Mesendoderm (in vitro differentiated cells): ENCODE results near the gene FCER1G.

Experiments used
- DNase-seq: peaks from one replicate; pipeline ENCODE4 v3.0.0; 2013
- H2AK5ac ChIP-seq: 2 replicates; pipeline ENCODE4 v1.6.1; 2013; ENCODE audit warnings: low read length, inconsistent platforms
- H2BK120ac ChIP-seq: 2 replicates; pipeline ENCODE4 v1.6.1; 2013; ENCODE audit warnings: low read depth, mild to moderate bottlenecking, low read length, moderate library complexity, mixed read lengths
- H2BK15ac ChIP-seq: replicated peaks from 2 replicates; pipeline ENCODE4 v1.6.1; 2013; ENCODE audit warnings: low read depth, mild to moderate bottlenecking, moderate library complexity
- H2BK5ac ChIP-seq: 2 replicates; pipeline ENCODE4 v1.6.1; 2013; ENCODE audit warnings: low read length, inconsistent platforms
- H3K18ac ChIP-seq: 2 replicates; pipeline ENCODE4 v1.6.1; 2013; ENCODE audit warnings: mild to moderate bottlenecking, low read length, mixed read lengths
- H3K23ac ChIP-seq: one replicate; pipeline ENCODE4 v1.6.1; 2013; ENCODE audit warnings: low read length
- H3K27ac ChIP-seq: 2 replicates; pipeline ENCODE4 v1.5.1; 2013; ENCODE audit warnings: low read depth, mild to moderate bottlenecking, inconsistent platforms, low read length, moderate library complexity
- H3K27me3 ChIP-seq: 2 replicates; pipeline ENCODE4 v1.6.1; 2013; ENCODE audit warnings: low read length, control low read depth, mild to moderate bottlenecking, inconsistent platforms; ENCODE audit not compliant: insufficient read depth, poor library complexity
- H3K36me3 ChIP-seq: 2 replicates; pipeline ENCODE4 v1.6.1; 2013; ENCODE audit warnings: low read length, inconsistent platforms; ENCODE audit not compliant: control insufficient read depth, insufficient read depth
- H3K4ac ChIP-seq: one replicate; pipeline ENCODE4 v1.6.1; 2013; ENCODE audit warnings: low read depth, mild to moderate bottlenecking, low read length, moderate library complexity
- H3K4me1 ChIP-seq: 2 replicates; pipeline ENCODE4 v1.6.1; 2013; ENCODE audit warnings: low read depth, low read length, inconsistent platforms; ENCODE audit not compliant: control insufficient read depth
- H3K4me2 ChIP-seq: 2 replicates; pipeline ENCODE4 v1.6.1; 2013; ENCODE audit warnings: low read length
- H3K4me3 ChIP-seq: 2 replicates; pipeline ENCODE4 v1.5.1; 2013; ENCODE audit warnings: mild to moderate bottlenecking, low read length
- H3K56ac ChIP-seq: one replicate; pipeline ENCODE4 v1.6.1; 2013; ENCODE audit warnings: low read length
- H3K79me1 ChIP-seq: 2 replicates; pipeline ENCODE4 v1.6.1; 2013; ENCODE audit warnings: low read length, inconsistent platforms
- H3K79me2 ChIP-seq: 2 replicates; pipeline ENCODE4 v1.6.1; 2013; ENCODE audit warnings: mild to moderate bottlenecking, low read length; ENCODE audit not compliant: control insufficient read depth, insufficient read depth
- H3K9ac ChIP-seq: 2 replicates; pipeline ENCODE4 v1.6.1; 2013; ENCODE audit warnings: low read length, inconsistent platforms
- H4K5ac ChIP-seq: one replicate; pipeline ENCODE4 v1.6.1; 2013; ENCODE audit warnings: low read length
- H4K8ac ChIP-seq: one replicate; pipeline ENCODE4 v1.6.1; 2013; ENCODE audit warnings: low read depth, mild to moderate bottlenecking, control low read depth, low read length, moderate library complexity
- WGBS: extraction: QIAGEN DNeasy Blood & Tissue Kit; methylation state at CpG from one replicate; pipeline ENCODE4 v1.1.7; 2013; ENCODE audit warnings: low lambda C conversion rate, missing lambda C conversion rate; ENCODE audit not compliant: insufficient coverage; ENCODE audit errors: extremely low coverage; 5-methylcytosine and 5-hydroxymethylcytosine counted together

Gene FCER1G

DNA sequence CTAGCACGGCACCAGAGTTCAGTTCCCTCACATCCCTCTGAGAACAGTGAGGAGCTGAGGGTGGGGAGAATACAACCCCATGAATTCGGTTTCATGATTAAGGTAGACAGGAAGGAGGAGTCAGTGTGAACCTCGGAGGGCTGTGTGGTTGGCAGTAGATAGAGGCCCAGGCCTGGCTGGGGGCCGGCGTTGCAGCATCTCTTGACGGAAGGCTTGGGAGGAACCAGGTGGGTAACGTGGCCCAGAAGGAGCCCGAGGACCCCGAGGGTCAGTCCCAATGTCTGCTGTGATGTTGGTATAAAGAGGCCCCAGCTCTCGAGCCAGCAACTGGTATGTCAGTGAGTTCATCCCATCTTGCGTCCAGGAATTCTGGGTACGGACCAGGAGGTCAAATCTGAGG, 43.4 kb upstream of the FCER1G start:
- no peak overlapping the region for H4K8ac ChIP-seq
- no peak overlapping the region for H3K27ac ChIP-seq
- no peak overlapping the region for H3K4ac ChIP-seq
- H4K5ac ChIP-seq = no peak overlapping the region
- H2AK5ac ChIP-seq = no peak overlapping the region
- H3K9ac ChIP-seq = no peak overlapping the region
- H3K27me3 ChIP-seq = no peaks in the 10 kb centered on the region
- H3K4me1 ChIP-seq = peaks cover 4% of the 10 kb centered on the region
- WGBS = no CpG with 5 or more reads among the region's 12 CpGs
- peaks cover 4% of the 10 kb centered on the region for H3K79me2 ChIP-seq
- H3K23ac ChIP-seq = no peak overlapping the region
- no peak overlapping the region for H3K4me2 ChIP-seq
- H2BK120ac ChIP-seq = no peak overlapping the region
- H3K79me1 ChIP-seq = peaks cover 6% of the 10 kb centered on the region
- no peak overlapping the region for H2BK5ac ChIP-seq
- no peak overlapping the region for H3K4me3 ChIP-seq
- H3K56ac ChIP-seq = no peak overlapping the region
- no peak overlapping the region for H2BK15ac ChIP-seq
- H3K18ac ChIP-seq = no peak overlapping the region
- H3K36me3 ChIP-seq = peaks cover 10% of the 10 kb centered on the region
- no peak for DNase-seq

GRCh38 chr1:161172349-161172748, 42.7 kb upstream of the FCER1G start:
- no peak overlapping the region for H3K18ac ChIP-seq
- H3K27ac ChIP-seq = no peak overlapping the region
- no peak overlapping the region for H3K56ac ChIP-seq
- no peaks in the 10 kb centered on the region for H3K27me3 ChIP-seq
- no peak overlapping the region for H4K8ac ChIP-seq
- H2BK15ac ChIP-seq = no peak overlapping the region
- peaks cover 6% of the 10 kb centered on the region for H3K79me1 ChIP-seq
- peaks cover 4% of the 10 kb centered on the region for H3K79me2 ChIP-seq
- no peak for DNase-seq
- H3K4ac ChIP-seq = no peak overlapping the region
- no peak overlapping the region for H3K9ac ChIP-seq
- no peak overlapping the region for H2AK5ac ChIP-seq
- H4K5ac ChIP-seq = no peak overlapping the region
- H3K4me1 ChIP-seq = peaks cover 4% of the 10 kb centered on the region
- H2BK5ac ChIP-seq = no peak overlapping the region
- WGBS = no CpG with 5 or more reads among the region's 1 CpG
- H3K4me3 ChIP-seq = no peak overlapping the region
- H3K36me3 ChIP-seq = peaks cover 10% of the 10 kb centered on the region
- H3K4me2 ChIP-seq = no peak overlapping the region
- no peak overlapping the region for H3K23ac ChIP-seq
- no peak overlapping the region for H2BK120ac ChIP-seq

GRCh38 chr1:161172776-161173376, 42.2 kb upstream of the FCER1G start:
- Histone ChIP-seq H2BK15ac (no peak overlapping the region), H3K27me3 (no peaks in the 10 kb centered on the region), H3K4me1 (peaks cover 5% of the 10 kb centered on the region), H2BK5ac (no peak overlapping the region), H3K79me1 (peaks cover 6% of the 10 kb centered on the region), H4K8ac (no peak overlapping the region), H3K27ac (no peak overlapping the region), H2BK120ac (no peak overlapping the region), H3K4me2 (no peak overlapping the region), H3K36me3 (peaks cover 10% of the 10 kb centered on the region), H2AK5ac (no peak overlapping the region), H3K56ac (no peak overlapping the region), H4K5ac (no peak overlapping the region), H3K4ac (no peak overlapping the region), H3K9ac (no peak overlapping the region), H3K4me3 (no peak overlapping the region), H3K18ac (no peak overlapping the region), H3K79me2 (peaks cover 4% of the 10 kb centered on the region), H3K23ac (no peak overlapping the region)
- WGBS = no CpG with 5 or more reads among the region's 4 CpGs
- DNase-seq = no peak

DNA sequence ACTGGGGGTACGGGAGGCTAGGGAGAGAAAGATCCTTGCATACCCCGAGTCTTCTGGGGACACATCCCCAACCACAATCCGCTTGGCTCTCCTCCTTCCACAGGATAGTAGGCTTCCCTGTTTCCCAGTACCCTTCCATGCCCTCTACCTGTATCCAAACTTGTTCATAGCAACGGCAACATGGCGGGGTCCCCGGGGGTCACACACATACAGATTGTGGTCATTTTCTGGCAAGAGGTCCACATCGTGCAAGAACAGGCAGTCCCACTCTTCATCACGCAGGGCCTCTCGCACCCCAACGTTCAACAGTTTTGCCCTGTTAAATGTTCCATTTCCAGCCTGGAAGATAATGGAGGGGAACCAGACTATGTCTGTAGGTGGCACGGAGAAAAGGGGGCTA, 41.4 kb upstream of the FCER1G start:
- no peak overlapping the region for H3K4ac ChIP-seq
- H3K4me3 ChIP-seq = no peak overlapping the region
- no peak overlapping the region for H4K8ac ChIP-seq
- no peak overlapping the region for H3K27ac ChIP-seq
- H4K5ac ChIP-seq = no peak overlapping the region
- H2AK5ac ChIP-seq = no peak overlapping the region
- H3K56ac ChIP-seq = no peak overlapping the region
- peaks cover 10% of the 10 kb centered on the region for H3K36me3 ChIP-seq
- WGBS = no CpG with 5 or more reads among the region's 11 CpGs
- no peak overlapping the region for H2BK15ac ChIP-seq
- H3K4me1 ChIP-seq = peaks cover 8% of the 10 kb centered on the region
- no peak overlapping the region for H2BK120ac ChIP-seq
- no peak overlapping the region for H3K9ac ChIP-seq
- H3K27me3 ChIP-seq = no peaks in the 10 kb centered on the region
- peaks cover 4% of the 10 kb centered on the region for H3K79me2 ChIP-seq
- no peak for DNase-seq
- no peak overlapping the region for H3K23ac ChIP-seq
- peaks cover 6% of the 10 kb centered on the region for H3K79me1 ChIP-seq
- no peak overlapping the region for H3K4me2 ChIP-seq
- H2BK5ac ChIP-seq = no peak overlapping the region
- H3K18ac ChIP-seq = no peak overlapping the region

- Histone ChIP-seq H3K27me3 (no peaks in the 10 kb centered on the region), H4K8ac (no peak overlapping the region), H3K56ac (no peak overlapping the region), H3K4me2 (no peak overlapping the region), H3K27ac (no peak overlapping the region), H3K4me1 (peaks cover 8% of the 10 kb centered on the region), H2AK5ac (no peak overlapping the region), H3K9ac (no peak overlapping the region), H2BK120ac (no peak overlapping the region), H3K79me2 (peaks cover 4% of the 10 kb centered on the region), H3K79me1 (peaks cover 6% of the 10 kb centered on the region), H3K18ac (no peak overlapping the region), H4K5ac (no peak overlapping the region), H2BK5ac (no peak overlapping the region), H3K4me3 (no peak overlapping the region), H2BK15ac (no peak overlapping the region), H3K36me3 (peaks cover 10% of the 10 kb centered on the region), H3K4ac (no peak overlapping the region), H3K23ac (no peak overlapping the region)
- WGBS = no CpG with 5 or more reads among the region's 11 CpGs
- no peak for DNase-seq
Measured at GRCh38 chr1:161174911-161175310, 40.2 kb upstream of the FCER1G start.
